Midbrain (tissue), 1 donor: ENCODE data around the gene SLC22A6.
"Not testable (repeated sequence)": the region's sequence is repeated elsewhere in the genome, so short reads cannot be mapped to it uniquely, and the experiment has no call there.

ENCODE experiments used
- DNase-seq: peaks from one replicate; lab custom pipeline; 2025; lab: John Stamatoyannopoulos, UW

SLC22A6 gene

DNA sequence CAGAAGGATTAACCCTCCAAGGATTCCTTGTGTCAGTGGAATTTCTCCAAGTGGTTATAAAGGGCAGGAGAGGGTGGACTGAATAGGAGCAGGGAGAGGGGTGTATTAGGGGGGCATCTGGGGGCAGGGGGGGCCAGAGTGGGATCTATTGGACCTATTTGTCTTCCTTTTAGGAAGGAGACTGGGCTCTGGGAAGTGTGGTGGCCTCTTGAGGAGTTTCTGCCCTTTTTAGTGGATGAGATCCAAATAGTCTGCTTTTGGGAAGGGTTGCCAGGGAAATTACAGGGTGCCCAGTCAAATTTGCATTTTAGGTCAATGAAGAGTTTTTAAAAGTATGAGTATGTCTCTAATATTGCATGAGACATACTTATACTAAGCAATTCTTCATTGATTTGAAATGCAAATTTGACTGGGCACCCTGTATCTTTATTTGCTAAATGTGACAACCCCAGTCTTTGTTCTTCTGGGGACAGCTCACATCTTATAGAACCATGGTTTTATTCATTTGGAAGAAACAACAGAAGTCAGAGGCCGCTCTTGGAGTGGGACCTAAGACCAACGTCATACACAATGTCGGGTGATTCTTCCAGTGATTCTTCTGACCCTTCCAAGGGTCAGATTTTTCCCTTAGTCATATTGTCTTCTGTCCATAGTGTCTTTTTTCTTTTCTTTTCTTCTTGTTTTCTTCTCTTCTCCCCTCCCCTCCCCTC, 429 bp upstream of the SLC22A6 start:
- peak; percentile 31 for DNase-seq

DNA sequence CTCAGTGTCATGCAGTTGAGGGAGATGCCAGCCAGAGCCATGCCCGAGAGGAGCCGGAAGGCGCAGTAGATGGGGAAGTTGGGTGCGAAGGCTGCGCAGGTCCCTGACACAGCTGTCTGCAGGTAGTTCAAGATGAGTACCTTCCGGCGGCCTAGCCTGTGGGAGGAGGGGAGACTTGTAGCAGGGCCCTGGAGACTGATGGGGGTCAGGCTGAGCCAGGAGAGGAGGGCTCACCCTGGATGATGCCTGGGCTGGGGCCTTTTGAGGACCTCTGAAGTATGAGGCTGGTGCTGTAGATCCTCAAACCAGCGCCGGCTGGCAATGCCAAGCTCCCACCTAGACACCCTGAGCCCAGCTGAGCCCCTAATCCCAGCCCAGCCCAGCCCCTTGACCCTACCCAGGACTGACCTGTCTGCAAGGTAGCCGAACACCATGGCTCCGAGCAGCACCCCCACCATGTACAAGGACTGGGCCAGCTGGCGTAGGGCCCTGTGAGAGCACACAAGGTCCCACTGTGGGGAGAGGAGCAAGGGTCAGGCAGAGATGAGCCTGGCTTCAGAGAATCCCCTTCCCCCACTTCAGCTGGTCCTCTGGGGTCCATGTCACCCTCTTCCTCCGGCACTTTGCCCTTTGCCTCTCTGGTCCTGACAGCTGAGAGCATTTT, 1.1 kb downstream of the SLC22A6 start:
- no peak for DNase-seq

DNA sequence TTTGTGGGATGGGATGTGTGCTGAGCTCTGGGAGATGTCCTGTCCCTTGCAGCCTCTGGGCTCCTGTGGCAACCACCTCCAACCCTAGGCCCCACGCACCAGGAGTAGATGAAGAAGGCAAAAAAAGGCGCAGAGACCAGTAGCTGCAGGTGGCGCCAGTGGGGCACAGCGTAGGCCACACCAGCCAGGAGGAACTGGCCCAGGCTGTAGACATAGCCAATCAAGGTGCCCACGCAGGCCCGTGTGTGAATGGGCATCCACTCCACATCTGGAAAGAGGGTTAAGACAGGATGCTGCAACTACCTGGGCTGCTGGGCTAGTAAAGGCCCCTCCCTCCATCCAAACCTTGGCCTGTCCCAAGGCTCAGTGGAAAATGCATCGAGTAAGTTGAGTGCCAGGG, 3.0 kb downstream of the SLC22A6 start:
- no peak for DNase-seq

DNA sequence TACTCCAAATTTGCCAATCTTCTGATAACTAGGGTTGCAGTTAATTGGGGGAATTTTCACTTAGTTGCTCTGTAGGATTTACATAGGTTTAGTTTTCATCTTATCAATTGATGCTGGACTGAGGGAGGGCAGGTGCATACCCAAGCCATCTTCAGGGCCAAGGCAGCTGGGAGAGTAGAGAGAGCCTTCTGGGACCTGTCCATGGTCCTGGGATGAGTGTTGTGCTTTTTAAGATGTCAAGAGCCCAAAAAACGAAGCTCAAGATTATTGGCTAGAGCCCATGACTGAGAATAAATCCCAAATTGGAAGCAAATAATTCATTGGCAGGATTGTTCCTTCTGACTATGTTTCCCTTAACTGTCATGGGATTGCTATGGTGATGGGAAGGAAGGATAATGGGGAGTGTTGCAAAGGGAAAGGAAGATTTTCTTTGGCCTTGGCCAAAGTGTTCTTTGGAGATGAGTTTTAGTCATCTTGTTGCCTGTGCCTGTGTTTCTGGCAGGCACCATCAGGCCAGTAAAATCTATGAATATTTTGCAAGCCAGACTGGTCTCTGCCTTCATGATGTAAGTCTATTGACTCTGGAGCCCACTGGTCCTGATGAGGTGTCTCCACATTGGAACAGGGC, 4.5 kb downstream of the SLC22A6 start:
- DNase-seq: no peak

DNA sequence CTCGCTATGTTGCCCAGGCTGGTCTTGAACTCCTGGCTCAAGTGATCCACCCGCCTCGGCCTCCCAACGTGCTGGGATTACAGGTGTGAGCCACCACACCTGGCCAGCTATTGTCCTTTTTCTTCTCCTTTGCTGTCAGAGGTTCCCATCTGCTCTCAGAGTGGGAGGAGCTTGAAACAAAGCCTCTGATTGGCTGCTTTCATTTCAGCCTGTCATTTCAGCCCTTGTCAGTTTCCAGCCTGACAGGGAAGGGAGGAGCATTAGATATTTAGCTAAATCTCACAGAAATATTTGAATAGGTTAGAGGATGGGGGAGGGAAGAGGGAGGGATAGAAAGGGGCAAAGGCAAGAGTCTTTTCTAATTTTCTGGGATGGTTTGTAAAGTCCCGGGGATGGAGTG, 8.7 kb downstream of the SLC22A6 start:
- no peak for DNase-seq

DNA sequence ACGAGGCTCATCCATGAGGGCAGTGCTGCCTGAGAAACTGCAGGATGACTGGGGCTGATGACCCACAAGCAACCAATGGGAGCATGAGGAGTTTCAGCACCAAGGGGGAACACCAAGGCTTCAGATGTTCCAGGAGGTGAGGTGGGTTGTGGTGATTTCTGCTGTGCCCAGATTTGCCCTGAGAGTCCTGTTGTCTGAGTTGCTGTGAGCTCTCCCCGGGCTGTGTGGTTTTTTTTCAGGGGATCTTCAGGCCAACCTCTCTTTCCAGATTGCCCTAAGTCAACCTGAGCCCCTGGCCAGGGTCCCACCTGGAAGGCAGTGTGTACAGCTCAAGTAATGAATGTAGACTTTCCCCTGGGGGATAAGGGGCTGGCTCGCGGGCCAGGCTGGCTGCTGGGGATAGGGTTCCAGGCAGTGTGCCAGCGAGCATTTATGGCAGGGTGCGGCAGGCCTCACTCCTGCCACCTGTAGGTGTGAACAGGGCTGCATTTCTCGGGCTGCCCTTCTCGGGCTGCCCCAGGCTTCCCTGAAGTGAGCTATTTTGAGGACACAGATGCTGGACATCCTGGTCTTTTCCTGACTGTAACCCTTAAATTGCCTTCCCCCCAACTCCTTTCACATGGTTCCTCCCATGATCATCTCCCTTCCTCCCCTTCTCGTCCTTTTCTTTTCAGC, 9.8 kb downstream of the SLC22A6 start:
- no peak for DNase-seq

DNA sequence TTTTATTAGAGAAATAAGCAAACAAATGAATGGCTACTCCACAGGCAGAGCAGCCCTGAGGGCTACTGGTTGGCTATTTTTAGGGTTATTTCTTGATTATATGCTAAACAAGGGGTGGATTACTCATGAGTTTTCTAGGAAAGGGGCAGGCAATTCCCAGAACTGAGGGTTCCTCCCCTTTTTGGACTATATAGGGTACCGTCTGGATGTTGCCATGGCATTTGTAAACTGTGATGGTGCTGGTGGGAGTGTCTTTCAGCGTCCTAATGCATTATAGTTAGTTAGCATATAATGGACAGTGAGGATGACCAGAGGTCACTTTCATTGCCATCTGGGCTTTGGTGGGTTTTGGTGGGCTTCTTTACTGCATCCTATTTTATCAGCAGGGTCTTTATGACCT, 19.2 kb downstream of the SLC22A6 start:
- no peak for DNase-seq

DNA sequence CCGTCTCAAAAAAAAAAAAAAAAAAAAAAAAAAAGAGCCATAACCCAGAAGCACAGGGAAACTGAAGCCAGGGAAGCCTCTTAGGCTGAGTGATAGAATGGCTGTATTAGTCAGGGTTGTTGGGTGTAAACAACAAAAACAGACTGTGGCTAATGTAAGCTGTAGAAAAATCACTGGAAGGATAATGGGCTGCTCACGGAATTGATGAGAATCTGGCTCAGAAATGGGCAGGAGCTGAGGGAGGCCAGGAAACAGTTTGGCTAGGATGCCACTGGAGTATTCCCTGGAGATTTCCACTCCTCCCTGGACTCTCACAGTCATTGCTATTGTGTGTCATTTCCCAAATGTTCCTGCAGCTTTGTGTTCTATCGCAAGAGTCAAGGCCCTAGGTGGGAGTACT, 22.4 kb downstream of the SLC22A6 start:
- DNase-seq: no peak

DNA sequence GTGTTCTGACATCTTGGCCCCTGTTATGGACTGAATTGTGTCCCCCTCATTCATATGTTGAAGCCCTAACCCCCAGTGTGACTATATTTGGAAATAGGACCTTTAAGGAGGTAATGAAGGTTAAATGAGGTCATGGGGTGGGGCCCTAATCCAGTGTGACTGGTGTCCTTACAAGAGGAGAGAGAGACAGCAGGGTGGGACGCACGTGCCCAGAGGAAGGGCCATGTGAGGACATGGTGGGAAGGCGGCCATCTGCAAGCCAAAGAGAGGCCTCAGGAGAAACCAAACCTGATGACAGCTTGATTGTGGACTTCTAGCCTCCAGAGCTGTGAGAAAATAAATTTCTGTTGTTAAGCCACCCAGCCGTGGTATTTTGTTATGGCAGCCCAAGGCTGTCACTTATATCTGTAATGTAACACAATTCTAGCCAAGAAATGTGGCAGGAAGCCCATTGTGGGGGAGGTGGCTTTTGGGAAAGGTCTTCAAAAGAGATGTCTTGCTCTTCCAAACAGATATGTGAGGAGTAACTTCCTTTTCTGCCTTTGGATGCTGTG, 23.7 kb downstream of the SLC22A6 start:
- no peak for DNase-seq

DNA sequence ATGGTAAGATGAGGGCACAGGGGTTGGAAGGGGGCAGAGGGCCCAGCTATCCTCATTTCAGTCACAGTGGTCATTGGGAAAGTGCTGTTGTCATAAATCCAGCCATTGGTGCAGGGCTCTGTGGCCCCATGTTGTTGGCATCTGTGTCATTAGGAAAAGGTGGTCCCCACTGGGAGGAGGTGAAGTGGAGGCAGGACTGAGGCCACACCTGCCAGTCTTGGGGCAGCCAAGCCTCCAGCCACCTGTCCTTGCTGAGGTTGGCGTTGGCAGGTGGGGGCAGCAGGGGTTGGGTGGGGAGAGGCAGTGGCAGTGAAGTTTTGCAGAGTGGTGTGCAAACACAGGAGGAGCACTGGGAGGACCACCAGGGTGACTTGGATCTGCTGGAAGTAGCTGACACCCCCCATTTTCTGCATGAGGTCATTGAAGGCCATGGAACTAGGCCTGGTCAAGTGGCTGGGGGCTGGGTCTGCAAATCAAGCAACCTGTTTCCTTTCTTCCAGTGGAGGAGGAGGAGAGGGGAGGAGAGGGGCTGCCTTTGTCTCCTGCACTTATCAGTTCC, 25.3 kb downstream of the SLC22A6 start:
- no peak for DNase-seq

DNA sequence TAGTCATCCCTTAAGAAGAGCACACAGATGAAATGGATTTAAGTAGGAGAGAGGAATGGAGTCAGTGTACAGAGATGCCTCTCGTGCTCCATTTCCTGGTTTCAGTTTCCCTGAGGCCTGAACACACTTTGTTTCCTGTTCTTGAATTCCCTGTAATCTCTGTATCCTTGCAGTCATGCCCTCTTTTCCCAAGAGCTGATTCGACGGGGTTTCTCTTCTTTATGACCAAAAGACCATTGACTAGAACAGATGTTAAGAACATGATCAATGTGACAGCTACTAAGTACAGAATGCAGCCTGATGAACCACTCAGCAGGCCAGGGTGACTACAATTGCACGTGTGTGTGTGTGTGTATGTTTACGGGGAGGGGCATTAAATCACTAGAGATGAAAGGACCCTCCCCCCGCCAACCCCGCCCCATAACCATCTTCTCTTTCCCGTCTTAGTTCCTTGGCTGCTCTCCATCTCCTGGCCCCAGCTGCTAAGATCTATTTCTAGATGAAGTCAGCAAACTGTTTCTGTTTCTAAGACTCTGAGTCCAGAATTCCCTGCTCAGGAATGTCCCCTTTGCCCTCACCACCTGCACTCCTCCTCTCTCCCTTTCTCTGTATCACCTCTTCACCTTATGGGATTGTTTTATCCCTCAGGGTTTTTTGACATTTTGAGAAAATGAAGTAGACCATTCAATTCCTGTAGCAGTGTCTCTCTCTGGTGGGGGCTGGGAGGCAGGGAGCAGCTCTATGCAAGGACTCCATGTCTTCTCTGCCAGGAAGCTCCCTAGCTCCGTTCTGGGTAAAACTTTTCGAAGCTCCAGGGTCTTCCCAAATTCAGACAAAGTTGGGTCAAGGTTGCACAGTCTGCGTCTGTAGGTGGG, 26.0 kb downstream of the SLC22A6 start:
- no peak for DNase-seq

DNA sequence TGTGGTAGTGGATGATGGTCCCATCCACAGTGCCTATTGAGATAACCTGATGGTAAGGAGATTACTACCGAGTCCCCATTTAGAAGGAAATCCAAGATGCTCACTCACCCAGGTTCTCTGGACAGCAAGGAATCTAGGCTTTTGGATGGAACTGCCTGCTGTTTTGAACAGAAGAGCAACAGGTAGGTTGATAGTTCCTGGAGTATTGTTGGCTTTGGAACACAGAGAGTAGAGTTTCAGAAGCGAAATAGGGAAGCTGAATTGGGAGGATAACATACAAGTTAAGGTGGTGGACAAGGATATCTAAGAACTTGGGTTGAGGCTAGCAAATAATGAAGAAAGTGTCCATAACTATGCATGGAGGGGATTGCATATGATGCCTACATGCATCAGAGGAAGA, 27.6 kb downstream of the SLC22A6 start:
- DNase-seq: no peak

DNA sequence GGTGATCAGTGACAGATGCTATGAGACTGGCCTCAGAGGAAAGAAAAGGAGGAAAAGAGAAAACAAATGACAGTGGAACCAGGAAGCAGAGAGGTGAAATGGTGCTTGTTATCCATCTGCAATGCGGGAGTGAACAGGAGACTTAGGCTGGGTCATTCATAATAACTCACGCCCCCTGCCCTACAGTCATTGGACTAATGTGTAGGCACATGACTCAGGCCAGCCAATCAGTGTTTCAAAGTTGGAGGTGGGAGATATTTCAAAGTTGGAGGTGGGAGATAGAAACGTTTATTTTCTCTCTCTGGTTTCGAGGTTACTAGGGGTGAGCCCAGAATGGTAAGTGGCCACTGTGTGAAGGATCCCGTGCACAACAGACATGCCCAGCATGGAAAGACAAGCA, 30.3 kb downstream of the SLC22A6 start:
- no peak for DNase-seq

DNA sequence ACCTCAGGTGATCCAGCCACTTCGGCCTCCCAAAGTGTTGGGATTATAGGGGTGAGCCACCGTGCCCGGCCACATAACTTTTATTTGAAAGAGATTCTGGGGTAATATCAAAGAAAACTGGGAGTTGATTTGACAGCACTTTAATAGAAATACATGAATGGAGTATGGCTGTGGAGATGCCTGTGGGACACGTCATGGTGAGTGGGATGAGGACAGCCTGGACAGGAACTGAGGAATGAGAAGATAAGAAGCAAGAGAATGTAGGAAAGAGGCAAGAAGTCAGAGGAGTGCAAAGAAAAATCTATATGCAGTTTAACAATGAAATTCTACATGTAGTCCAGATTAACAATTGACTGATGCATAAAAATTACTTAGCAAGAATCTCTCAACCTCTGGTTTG, 31.0 kb downstream of the SLC22A6 start:
- no peak for DNase-seq

DNA sequence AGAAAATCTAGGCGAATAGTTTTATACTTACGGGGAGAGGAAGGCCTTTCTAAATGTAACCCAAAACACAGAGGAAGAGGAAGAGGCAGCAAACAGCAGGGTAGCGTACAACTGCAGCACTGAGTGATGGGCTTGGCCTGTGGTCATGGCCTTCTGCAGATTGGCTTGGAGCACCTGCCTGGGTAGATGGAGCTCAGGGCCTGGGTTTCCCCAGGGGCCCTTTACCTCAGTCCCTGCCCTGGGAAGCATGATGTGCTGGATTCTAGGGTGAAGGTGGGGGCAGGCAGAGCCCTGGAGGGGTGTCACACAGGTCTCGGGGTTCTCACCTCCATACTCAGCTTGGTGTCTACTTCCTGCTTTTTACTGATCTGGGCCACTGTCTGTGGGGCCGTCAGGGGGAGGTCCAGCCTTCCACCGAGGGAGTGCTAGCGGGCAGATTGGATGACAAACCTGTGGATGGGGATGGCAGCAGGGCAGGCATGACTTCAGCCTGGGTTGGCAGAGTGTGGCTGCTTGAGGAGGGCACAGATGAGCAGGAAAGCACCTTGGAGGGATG, 35.9 kb downstream of the SLC22A6 start:
- no peak for DNase-seq

DNA sequence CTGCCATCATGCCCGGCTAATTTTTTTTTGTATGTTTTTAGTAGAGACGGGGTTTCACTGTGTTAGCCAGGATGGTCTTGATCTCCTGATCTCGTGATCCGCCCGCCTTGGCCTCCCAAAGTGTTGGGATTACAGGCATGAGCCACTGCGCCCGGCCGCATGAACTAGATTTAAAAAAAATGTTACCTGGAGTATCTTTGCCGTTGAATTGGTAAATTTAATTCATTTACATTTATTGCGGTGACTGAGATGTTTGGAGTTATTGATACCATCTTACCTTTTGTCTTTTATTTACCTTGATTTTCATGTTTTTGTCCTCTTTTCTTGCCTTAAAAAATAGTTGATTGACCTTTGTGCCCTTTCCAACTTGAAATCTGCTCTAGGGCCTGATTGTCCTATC, 39.2 kb downstream of the SLC22A6 start:
- DNase-seq: not testable (repeated sequence)

DNA sequence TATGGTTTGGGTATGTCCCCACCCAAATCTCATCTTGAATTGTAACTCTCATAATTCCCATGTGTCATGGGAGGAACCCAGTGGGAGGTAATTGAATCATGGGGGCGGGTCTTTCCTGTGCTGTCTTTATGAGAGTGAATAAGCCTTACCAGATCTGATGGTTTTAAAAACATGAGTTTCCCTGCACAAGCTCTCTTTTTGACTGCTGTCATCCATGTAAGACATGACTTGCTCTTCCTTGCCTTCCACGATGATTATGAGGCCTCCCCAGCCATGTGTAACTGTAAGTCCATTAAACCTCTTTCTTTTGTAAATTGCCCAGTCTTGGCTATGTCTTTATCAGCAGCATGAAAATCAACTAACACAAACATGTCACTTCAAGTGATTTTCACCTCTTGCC, 47.2 kb downstream of the SLC22A6 start:
- not testable (repeated sequence) for DNase-seq

DNA sequence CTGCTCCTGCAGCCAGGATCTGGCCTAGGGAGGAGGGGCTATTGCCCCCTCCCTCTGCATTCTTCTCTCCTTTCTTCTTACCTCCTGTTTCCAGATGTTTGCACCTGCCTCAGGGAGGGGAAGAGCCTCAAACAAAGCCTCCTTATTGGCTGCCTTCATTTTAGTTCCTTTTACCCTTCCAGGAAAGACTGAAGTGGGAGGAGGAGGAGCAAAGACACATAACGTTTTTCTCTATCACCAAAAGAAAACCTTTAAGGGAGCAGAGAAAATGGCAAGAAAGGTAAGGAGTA, 50.3 kb downstream of the SLC22A6 start:
- no peak for DNase-seq

DNA sequence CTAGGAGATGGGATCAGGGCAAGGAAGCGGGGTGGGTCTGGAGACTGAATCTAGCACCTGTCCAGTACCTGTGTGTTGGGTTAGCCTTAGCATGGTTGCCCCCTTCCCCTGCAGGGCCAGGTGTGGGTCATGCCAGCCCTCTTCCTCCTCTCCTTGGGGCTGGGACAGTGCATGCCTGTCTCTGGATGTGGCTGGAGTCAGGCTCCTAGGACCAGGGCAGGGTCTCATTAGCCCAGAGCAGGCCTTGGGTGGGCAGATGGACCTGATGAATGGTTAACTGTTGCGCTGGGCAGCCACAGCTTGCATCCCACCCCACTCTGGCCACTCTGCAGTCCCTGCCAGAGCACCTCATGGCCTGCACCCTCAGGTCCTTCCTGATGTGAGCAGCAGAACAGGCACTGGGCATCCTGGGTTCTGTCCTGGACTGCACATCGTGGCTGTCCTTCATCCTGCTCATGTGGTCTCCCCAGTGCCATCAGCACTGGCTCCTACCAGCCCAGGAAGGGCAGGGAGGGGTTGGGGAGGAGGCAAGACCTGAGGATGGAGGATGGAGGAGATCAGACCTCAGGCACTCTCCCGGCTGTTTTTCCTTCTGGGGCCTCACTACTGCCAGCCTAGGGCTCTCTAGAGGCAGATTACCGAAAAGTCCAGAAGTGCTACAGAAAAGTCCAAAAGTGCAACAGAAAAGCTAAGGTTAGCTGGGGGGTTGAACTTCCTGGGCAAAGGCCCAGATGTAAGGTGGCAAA, 50.8 kb downstream of the SLC22A6 start:
- DNase-seq: no peak

DNA sequence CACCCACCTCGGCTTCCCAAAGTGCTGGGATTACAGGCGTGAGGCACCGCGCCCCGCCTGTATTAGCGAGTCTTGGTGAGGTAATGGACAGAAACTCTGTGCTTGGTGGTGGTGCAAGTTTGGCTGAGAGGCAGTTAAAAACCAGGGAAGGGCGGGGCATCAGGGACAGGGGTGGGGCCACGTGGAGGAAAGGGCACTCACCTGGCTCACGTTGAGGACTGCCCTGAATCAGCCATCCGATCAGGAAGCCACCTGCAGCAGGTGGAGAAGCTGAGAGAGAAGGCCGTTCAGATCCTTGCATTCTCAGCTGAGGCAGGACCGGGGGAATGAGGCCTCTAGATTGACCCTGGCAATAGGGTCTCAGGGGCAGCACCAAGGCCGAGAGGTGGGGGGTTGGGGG, 51.5 kb downstream of the SLC22A6 start:
- DNase-seq: no peak
